Ureter (tissue), 1 donor: ENCODE measurements around the gene SRP72. TPM values are rescaled to one million over a fixed set of nuclear protein-coding genes. Genes with fewer than 3 reads are reported as not detected.

Source experiments
- DNase-seq: peaks from one replicate; pipeline ENCODE4 v3.0.0-alpha.2; 2020; ENCODE audit warnings: low spot score
- total RNA-seq: library from RNA; stranded (reverse); gene quantifications from one replicate; pipeline ENCODE4 v1.2.4, GENCODE V29; 2023
- donor health status: DM: yes; HTN: yes; CAD: no.

Gene SRP72
- total RNA-seq, 1 donor from 2014 or later, result 108 TPM

DNA sequence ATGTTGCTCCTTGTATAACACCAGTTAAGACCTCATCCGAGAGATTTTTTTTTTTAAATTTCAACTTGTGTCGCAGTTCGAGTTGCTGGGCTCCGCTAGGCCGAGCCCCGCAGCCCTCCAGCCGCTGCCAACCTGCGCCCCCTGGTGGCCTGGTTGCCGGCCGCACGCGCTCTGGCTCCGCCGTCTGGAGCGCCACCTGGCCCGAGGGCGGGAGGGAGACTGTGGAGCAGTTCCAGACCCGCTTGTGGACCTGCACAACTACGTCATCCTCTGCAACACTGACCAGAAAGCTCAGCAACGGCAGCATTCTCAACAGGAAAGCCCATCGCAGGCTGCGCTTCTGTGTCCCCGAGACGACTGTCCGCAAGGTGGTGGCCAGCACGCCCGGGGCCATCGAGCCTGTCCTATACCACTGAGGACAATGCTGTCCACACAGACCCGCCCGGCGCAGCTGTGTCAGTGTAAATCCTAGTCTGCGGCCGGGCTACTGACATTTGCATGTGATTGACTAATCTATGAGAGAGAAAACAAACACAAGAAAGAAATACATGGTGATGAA is 77.2 kb downstream of the SRP72 start:
- DNase-seq, result peak; percentile 86

DNA sequence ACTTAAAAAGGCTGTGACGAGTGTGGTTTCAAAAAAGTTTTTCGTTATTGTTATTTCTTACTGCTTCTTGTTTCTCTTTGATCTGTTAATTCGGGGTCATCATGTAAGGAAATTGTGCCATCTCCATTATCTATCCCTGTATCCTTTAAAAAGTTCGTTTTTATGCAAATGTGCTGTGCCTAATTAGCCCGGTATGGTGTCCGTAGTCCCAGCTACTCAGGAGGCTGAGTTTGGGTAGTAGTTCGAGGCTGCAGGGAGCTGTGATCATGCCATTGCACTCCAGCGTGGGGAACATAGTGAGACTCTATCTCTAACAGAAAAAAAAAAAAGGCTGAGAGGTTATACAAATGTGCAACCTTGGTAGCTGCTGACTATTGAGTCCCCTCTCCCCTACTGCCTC is 83.2 kb downstream of the SRP72 start:
- no peak for DNase-seq

DNA sequence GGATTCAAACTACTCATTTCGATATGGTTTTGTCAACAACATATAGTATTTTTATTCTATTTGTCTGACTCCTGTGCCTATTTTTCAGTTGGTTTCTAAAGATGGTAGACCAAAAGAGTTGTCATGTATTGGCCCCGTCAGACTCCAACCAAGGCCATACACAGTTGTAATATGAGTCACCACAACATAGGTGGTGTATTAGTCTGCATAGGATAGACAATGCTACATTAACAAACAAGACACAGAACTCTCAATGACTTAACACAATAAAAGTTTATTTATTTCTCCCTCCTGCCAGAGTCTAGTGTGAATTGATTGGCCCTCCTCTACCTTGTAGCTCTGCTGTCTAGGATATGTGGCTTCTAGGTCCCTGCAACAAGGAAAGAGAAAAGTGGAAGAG is 84.1 kb downstream of the SRP72 start:
- no peak for DNase-seq

DNA sequence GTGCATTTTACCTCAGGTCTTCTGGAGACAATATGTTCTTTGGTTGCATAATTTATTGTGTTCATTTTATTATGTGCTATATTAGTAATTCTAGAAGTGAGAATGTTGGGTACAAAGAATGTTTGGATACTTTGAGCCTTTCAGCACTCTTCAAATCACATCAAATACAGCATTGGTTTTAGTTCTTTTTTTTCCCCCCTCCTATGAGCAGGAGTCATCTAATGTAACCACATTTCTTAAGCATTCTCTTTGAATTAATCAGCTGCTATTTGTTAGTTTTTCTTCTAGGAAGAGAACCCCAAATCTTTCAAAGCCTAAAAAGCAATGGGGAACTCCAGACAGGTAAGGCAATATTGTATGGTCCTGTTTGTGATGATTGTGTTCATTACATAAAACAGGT is 84.9 kb downstream of the SRP72 start:
- DNase-seq, result no peak

Other genes with a start within 250 kb of the SRP72 start
- gene AASDH, start 80.1 kb upstream of the SRP72 start, total RNA-seq, result 17.2 TPM
- 14.0 TPM for gene PPAT, start 32.0 kb upstream of the SRP72 start, total RNA-seq
- 80.8 TPM for gene PAICS, start 31.4 kb upstream of the SRP72 start, total RNA-seq
- gene ARL9, start 38.2 kb downstream of the SRP72 start, total RNA-seq, result 1.3 TPM
- 24.1 TPM for gene HOPX, start 213.7 kb downstream of the SRP72 start, total RNA-seq